Common myeloid progenitor, CD34-positive (primary cell): ENCODE data around the gene BMP15.

Source experiments
- CTCF ChIA-PET: fragments of 350-600 bp; sonication (Branson Sonifier 250); formaldehyde crosslinking; loops from one replicate; lab custom pipeline; 2021; ENCODE audit warnings: antibody characterized with exemption; lab: Charles Lee
- POLR2A ChIA-PET: fragments of 350-600 bp; sonication (Branson Sonifier 250); formaldehyde crosslinking; loops from one replicate; lab custom pipeline; 2021; ENCODE audit warnings: antibody characterized with exemption; lab: Charles Lee
- DNase-seq, 3 donors: peaks; one replicate each; pipeline versions ENCODE4 v3.0.0 to v3.0.0-alpha.2; 2013
- H3K27ac ChIP-seq, 2 experiments: 1 replicate in 1 of 2; 2 replicates in 1 of 2; pipeline ENCODE4 v1.7.0; 2013; ENCODE audit warnings: inconsistent platforms in 2 of 2, low read length in 2 of 2, mild to moderate bottlenecking in 2 of 2, low read depth in 1 of 2, moderate library complexity in 1 of 2; ENCODE audit not compliant: severe bottlenecking in 2 of 2, insufficient read depth in 1 of 2, poor library complexity in 1 of 2
- H3K27me3 ChIP-seq, 5 experiments: replicated peaks in 2 of 5; 1 replicate in 3 of 5; 2 replicates in 2 of 5; pipeline versions ENCODE4 v1.6.1 to v1.7.0; 2013; ENCODE audit warnings: low read length in 4 of 5, mild to moderate bottlenecking in 2 of 5, moderate library complexity in 2 of 5, inconsistent platforms in 1 of 5; ENCODE audit not compliant: insufficient read depth in 5 of 5, control insufficient read depth in 4 of 5
- H3K36me3 ChIP-seq, 4 experiments: 1 replicate in 2 of 4; 2 replicates in 2 of 4; pipeline versions ENCODE4 v1.6.1 to v1.7.0; 2013; ENCODE audit warnings: low read length in 3 of 4, control low read depth in 1 of 4, mild to moderate bottlenecking in 1 of 4; ENCODE audit not compliant: control insufficient read depth in 4 of 4, insufficient read depth in 4 of 4
- H3K4me1 ChIP-seq, 4 experiments: 1 replicate in 3 of 4; 2 replicates in 1 of 4; pipeline versions ENCODE4 v1.6.1 to v1.7.1; 2013; ENCODE audit warnings: low read length in 3 of 4, mild to moderate bottlenecking in 3 of 4, control low read depth in 1 of 4, inconsistent platforms in 1 of 4, moderate library complexity in 1 of 4; ENCODE audit not compliant: control insufficient read depth in 4 of 4, insufficient read depth in 4 of 4; ENCODE audit errors: control extremely low read depth in 1 of 4
- H3K4me3 ChIP-seq, 7 experiments: 1 replicate in 4 of 7; 2 replicates in 3 of 7; pipeline versions ENCODE4 v1.5.1 to v1.7.0; 2013; ENCODE audit warnings: mild to moderate bottlenecking in 7 of 7, low read length in 6 of 7, moderate library complexity in 6 of 7, inconsistent platforms in 2 of 7, low read depth in 2 of 7, control low read depth in 1 of 7; ENCODE audit not compliant: insufficient read depth in 4 of 7, control insufficient read depth in 1 of 7; ENCODE audit errors: extremely low read depth in 1 of 7
- H3K9me3 ChIP-seq, 5 experiments: 1 replicate in 4 of 5; 2 replicates in 1 of 5; pipeline versions ENCODE4 v1.6.1 to v1.7.1; 2013; ENCODE audit warnings: low read length in 4 of 5, mild to moderate bottlenecking in 2 of 5, inconsistent platforms in 1 of 5, low read depth in 1 of 5, moderate library complexity in 1 of 5; ENCODE audit not compliant: control insufficient read depth in 4 of 5, insufficient read depth in 2 of 5; ENCODE audit errors: control extremely low read depth in 1 of 5
- WGBS: methylation state at CpG from one replicate; pipeline ENCODE4 v1.1.5; 2013; ENCODE audit not compliant: insufficient coverage; 5-methylcytosine and 5-hydroxymethylcytosine counted together

BMP15 gene

GRCh38 chrX:50881028-50881427 lies 29.5 kb upstream of the BMP15 start:
- Histone ChIP-seq H3K4me3 (no peak overlapping the region), H3K27ac (no peak overlapping the region), H3K9me3 (no peaks in the 10 kb centered on the region), H3K36me3 (no peaks in the 10 kb centered on the region), H3K4me1 (no peaks in the 10 kb centered on the region), H3K27me3 (peaks cover 0 to 2% (median 0%) of the 10 kb centered on the region in 5 experiments)
- ChIA-PET POLR2A (no interaction called here), CTCF (no interaction called here)
- DNase-seq: no peak

- Histone ChIP-seq H3K36me3 (no peaks in the 10 kb centered on the region), H3K4me3 (no peak overlapping the region), H3K9me3 (peaks cover 0 to 1% (median 0%) of the 10 kb centered on the region in 5 experiments), H3K27me3 (no peaks in the 10 kb centered on the region), H3K4me1 (no peaks in the 10 kb centered on the region), H3K27ac (no peak overlapping the region)
- WGBS: 84% methylated on average over 2 of the region's 2 CpGs
- POLR2A ChIA-PET: no interaction called here
- no peak for DNase-seq
- CTCF ChIA-PET: no interaction called here
These were observed 21.7 kb upstream of the BMP15 start for GRCh38 chrX:50888884-50889283.

- Histone ChIP-seq H3K4me3 (no peak overlapping the region), H3K4me1 (no peaks in the 10 kb centered on the region), H3K9me3 (peaks cover 0 to 1% (median 0%) of the 10 kb centered on the region in 5 experiments), H3K27ac (no peak overlapping the region), H3K36me3 (no peaks in the 10 kb centered on the region), H3K27me3 (no peaks in the 10 kb centered on the region)
- WGBS: 70% methylated on average over 3 of the region's 4 CpGs
- POLR2A ChIA-PET: no interaction called here
- CTCF ChIA-PET: no interaction called here
- no peak for DNase-seq
These were observed 21.0 kb upstream of the BMP15 start for GRCh38 chrX:50889582-50889981.

GRCh38 chrX:50893047-50893446 lies 17.5 kb upstream of the BMP15 start:
- 93% methylated on average over 2 of the region's 3 CpGs for WGBS
- no peak overlapping the region for H3K4me3 ChIP-seq
- H3K9me3 ChIP-seq: peaks cover 0 to 1% (median 0%) of the 10 kb centered on the region in 5 experiments
- no peaks in the 10 kb centered on the region for H3K4me1 ChIP-seq
- ChIA-PET CTCF (interaction anchor here (1.8 kb wide), 1 partner anchor 10 kb away, joined by 8 read pairs; no protein-coding TSS in a partner anchor), POLR2A (no interaction called here)
- H3K27me3 ChIP-seq: no peaks in the 10 kb centered on the region
- DNase-seq: no peak
- H3K27ac ChIP-seq: no peak overlapping the region
- H3K36me3 ChIP-seq: no peaks in the 10 kb centered on the region

- POLR2A ChIA-PET: no interaction called here
- WGBS: no CpG with 5 or more reads among the region's 1 CpG
- Histone ChIP-seq H3K27me3 (no peaks in the 10 kb centered on the region), H3K9me3 (peaks cover 0 to 1% (median 0%) of the 10 kb centered on the region in 5 experiments), H3K4me3 (no peak overlapping the region), H3K27ac (no peak overlapping the region), H3K4me1 (no peaks in the 10 kb centered on the region), H3K36me3 (no peaks in the 10 kb centered on the region)
- no peak for DNase-seq
- CTCF ChIA-PET: interaction anchor here (1.8 kb wide), 1 partner anchor 10 kb away, joined by 8 read pairs; no protein-coding TSS in a partner anchor
These were observed 17.1 kb upstream of the BMP15 start for GRCh38 chrX:50893466-50893865.

GRCh38 chrX:50905334-50905733 lies 5.2 kb upstream of the BMP15 start:
- ChIA-PET CTCF (interaction anchor here (7.4 kb wide), 1 partner anchor 158 kb away, joined by 80 read pairs; no protein-coding TSS in a partner anchor), POLR2A (no interaction called here)
- Histone ChIP-seq H3K27ac (no peak overlapping the region), H3K36me3 (no peaks in the 10 kb centered on the region), H3K9me3 (no peaks in the 10 kb centered on the region), H3K4me3 (no peak overlapping the region), H3K4me1 (no peaks in the 10 kb centered on the region), H3K27me3 (peaks cover 0 to 2% (median 0%) of the 10 kb centered on the region in 5 experiments)
- peak in 2 of 3 donors; percentile 22 to 25 for DNase-seq
- WGBS: 87% methylated on average over 17 of the region's 17 CpGs

- DNase-seq: peak in 2 of 3 donors; percentile 36 to 41
- Histone ChIP-seq H3K4me3 (no peak overlapping the region), H3K27ac (no peak overlapping the region), H3K36me3 (no peaks in the 10 kb centered on the region), H3K27me3 (peaks cover 0 to 6% (median 0%) of the 10 kb centered on the region in 5 experiments), H3K9me3 (no peaks in the 10 kb centered on the region), H3K4me1 (peaks cover 0 to 3% (median 0%) of the 10 kb centered on the region in 4 experiments)
- CTCF ChIA-PET: no interaction called here
- POLR2A ChIA-PET: no interaction called here
These were observed 3.0 kb downstream of the BMP15 start for GRCh38 chrX:50913520-50913919.
